Measurements from ENCODE around the gene FABP3. TPM values are rescaled to one million over a fixed set of nuclear protein-coding genes. Genes with fewer than 3 reads are reported as not detected.
A peak's percentile ranks its signal among the peaks of the same experiment; 100 is the strongest.

Gene FABP3
- polyA plus RNA-seq, 3 donors, result not detected

DNA sequence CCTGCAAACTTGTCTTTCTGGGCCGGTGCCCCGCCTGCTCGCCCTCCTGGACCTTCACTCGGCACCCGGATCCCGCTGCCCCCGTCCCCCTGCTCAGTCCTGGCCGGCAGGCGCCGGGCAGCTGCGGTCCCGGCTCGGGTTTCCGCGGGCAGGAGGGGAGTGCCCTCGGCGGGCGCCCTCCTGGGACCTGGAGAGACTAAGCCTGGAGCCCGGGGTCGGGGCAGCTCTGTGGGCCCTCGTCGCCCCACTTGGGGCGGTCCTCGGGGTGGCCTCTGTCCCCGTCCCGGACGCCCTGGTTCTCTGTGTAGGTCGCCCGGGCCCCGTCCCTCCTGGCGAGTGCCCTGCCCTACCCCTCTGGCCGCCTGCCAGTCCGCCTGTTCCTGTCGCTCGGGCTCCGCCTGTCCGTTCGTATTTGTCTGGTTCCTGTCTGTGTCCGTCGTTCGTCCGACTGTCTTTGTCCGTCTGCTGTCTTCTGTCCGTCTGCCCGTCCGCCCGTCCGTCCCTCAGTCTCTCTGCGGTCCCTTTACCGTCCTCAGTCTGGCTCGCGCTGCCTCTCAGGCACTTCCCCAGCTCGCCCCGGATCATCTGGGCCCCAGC lies 40.6 kb upstream of the FABP3 start:
- Mint-ChIP-seq H3K4me1 (peaks cover 19% of the 10 kb centered on the region), H3K9me3 (peaks cover 0 to 10% (median 4%) of the 10 kb centered on the region in 7 donors), H3K27ac (peak overlapping the region in 5 of 7 donors; percentile 27 to 81 (median 61)), H3K27me3 (ENCODE audit: low read depth in 3 of 3) (peaks cover 49 to 67% (median 64%) of the 10 kb centered on the region in 3 donors), H3K4me3 (peak overlapping the region; percentile 86 to 100), H3K36me3 (peaks cover 4 to 9% of the 10 kb centered on the region in 2 donors)
- Histone ChIP-seq H3K36me3 (replicated peaks in 1 of 2; ENCODE audit: control insufficient read depth in 1 of 2, insufficient read depth in 2 of 2, low read length in 2 of 2) (no peaks in the 10 kb centered on the region), H3K4me3 (replicated peaks in 1 of 3; ENCODE audit: low read depth in 2 of 3, low read length in 3 of 3) (peak overlapping the region; percentile 47 to 85 (median 72)), H3K79me2 (ENCODE audit: insufficient read depth, low read length) (no peaks in the 10 kb centered on the region), H4K20me1 (ENCODE audit: insufficient read depth, low read length) (peaks cover 9% of the 10 kb centered on the region), H3K4me1 (ENCODE audit: control insufficient read depth in 1 of 2, insufficient read depth in 2 of 2, low read length in 2 of 2) (peaks cover 10 to 11% of the 10 kb centered on the region in 2 donors), H3K9ac (ENCODE audit: insufficient read depth, low read length, poor library complexity, severe bottlenecking) (peak overlapping the region; percentile 75), H2AFZ (ENCODE audit: insufficient read depth, low read depth, low read length, poor library complexity, severe bottlenecking) (peak overlapping the region; percentile 94), H3K9me3 (replicated peaks in 1 of 2; ENCODE audit: control insufficient read depth in 1 of 2, insufficient read depth in 1 of 2, low read length in 2 of 2) (peaks cover 0 to 8% of the 10 kb centered on the region in 2 donors), H3K4me2 (replicated peaks; ENCODE audit: extremely low read depth, low read length, poor library complexity, severe bottlenecking) (peak overlapping the region; percentile 94), H3K27ac (ENCODE audit: low read depth in 1 of 2, low read length in 2 of 2) (peak overlapping the region in 1 of 2 donors; percentile 26), H3K27me3 (ENCODE audit: control insufficient read depth in 2 of 2, insufficient read depth in 2 of 2, low read length in 2 of 2) (peaks cover 21 to 45% of the 10 kb centered on the region in 2 donors)
- TF ChIP-seq, protein P1, sequence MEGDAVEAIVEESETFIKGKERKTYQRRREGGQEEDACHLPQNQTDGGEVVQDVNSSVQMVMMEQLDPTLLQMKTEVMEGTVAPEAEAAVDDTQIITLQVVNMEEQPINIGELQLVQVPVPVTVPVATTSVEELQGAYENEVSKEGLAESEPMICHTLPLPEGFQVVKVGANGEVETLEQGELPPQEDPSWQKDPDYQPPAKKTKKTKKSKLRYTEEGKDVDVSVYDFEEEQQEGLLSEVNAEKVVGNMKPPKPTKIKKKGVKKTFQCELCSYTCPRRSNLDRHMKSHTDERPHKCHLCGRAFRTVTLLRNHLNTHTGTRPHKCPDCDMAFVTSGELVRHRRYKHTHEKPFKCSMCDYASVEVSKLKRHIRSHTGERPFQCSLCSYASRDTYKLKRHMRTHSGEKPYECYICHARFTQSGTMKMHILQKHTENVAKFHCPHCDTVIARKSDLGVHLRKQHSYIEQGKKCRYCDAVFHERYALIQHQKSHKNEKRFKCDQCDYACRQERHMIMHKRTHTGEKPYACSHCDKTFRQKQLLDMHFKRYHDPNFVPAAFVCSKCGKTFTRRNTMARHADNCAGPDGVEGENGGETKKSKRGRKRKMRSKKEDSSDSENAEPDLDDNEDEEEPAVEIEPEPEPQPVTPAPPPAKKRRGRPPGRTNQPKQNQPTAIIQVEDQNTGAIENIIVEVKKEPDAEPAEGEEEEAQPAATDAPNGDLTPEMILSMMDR (IDR thresholded peaks at IDR 0.05), result no peak
- intact Hi-C loops (cut with micrococcal nuclease), result loop anchor here in 1 of 2 donors (10.0 kb wide), 1 partner anchor 229 kb away; no protein-coding TSS in a partner anchor
- WGBS (ENCODE audit: insufficient coverage), result under 1% methylated on average over 54 of the region's 54 CpGs
- peak; percentile 42 to 56 (median 45) for DNase-seq

- TF ChIP-seq, protein P1 (IDR thresholded peaks at IDR 0.05), result no peak
- H3K4me1 Mint-ChIP-seq, result peaks cover 19% of the 10 kb centered on the region
- intact Hi-C loops (cut with micrococcal nuclease), result loop anchor here in 1 of 2 donors (10.0 kb wide), 1 partner anchor 228 kb away; no protein-coding TSS in a partner anchor
- DNase-seq, result no peak
- peak within 1 kb of the TSS; percentile 86 to 100 for H3K4me3 Mint-ChIP-seq
- H3K9me3 Mint-ChIP-seq, result peaks cover 0 to 10% (median 4%) of the 10 kb centered on the region in 7 donors
- H3K4me2 ChIP-seq (replicated peaks; ENCODE audit: extremely low read depth, low read length, poor library complexity, severe bottlenecking), result peak within 1 kb of the TSS; percentile 94
- peaks cover 4 to 9% of the 10 kb centered on the region in 2 donors for H3K36me3 Mint-ChIP-seq
- H3K4me3 ChIP-seq (replicated peaks in 1 of 3; ENCODE audit: low read depth in 2 of 3, low read length in 3 of 3), result peak within 1 kb of the TSS; percentile 47 to 85 (median 72)
- H3K27ac Mint-ChIP-seq, result peak within 1 kb of the TSS in 5 of 7 donors; percentile 27 to 81 (median 61)
- peaks cover 0 to 8% of the 10 kb centered on the region in 2 donors for H3K9me3 ChIP-seq (replicated peaks in 1 of 2; ENCODE audit: control insufficient read depth in 1 of 2, insufficient read depth in 1 of 2, low read length in 2 of 2)
- peaks cover 21 to 45% of the 10 kb centered on the region in 2 donors for H3K27me3 ChIP-seq (ENCODE audit: control insufficient read depth in 2 of 2, insufficient read depth in 2 of 2, low read length in 2 of 2)
- H4K20me1 ChIP-seq (ENCODE audit: insufficient read depth, low read length), result peaks cover 9% of the 10 kb centered on the region
- H3K4me1 ChIP-seq (ENCODE audit: control insufficient read depth in 1 of 2, insufficient read depth in 2 of 2, low read length in 2 of 2), result peaks cover 10 to 11% of the 10 kb centered on the region in 2 donors
- peaks cover 49 to 67% (median 64%) of the 10 kb centered on the region in 3 donors for H3K27me3 Mint-ChIP-seq (ENCODE audit: low read depth in 3 of 3)
- peak within 1 kb of the TSS in 1 of 2 donors; percentile 26 for H3K27ac ChIP-seq (ENCODE audit: low read depth in 1 of 2, low read length in 2 of 2)
- 2% methylated on average over 63 of the region's 63 CpGs for WGBS (ENCODE audit: insufficient coverage)
- no peaks in the 10 kb centered on the region for H3K36me3 ChIP-seq (replicated peaks in 1 of 2; ENCODE audit: control insufficient read depth in 1 of 2, insufficient read depth in 2 of 2, low read length in 2 of 2)
- H2AFZ ChIP-seq (ENCODE audit: insufficient read depth, low read depth, low read length, poor library complexity, severe bottlenecking), result peak within 1 kb of the TSS; percentile 94
- H3K79me2 ChIP-seq (ENCODE audit: insufficient read depth, low read length), result no peaks in the 10 kb centered on the region
- peak within 1 kb of the TSS; percentile 75 for H3K9ac ChIP-seq (ENCODE audit: insufficient read depth, low read length, poor library complexity, severe bottlenecking)
Measured at GRCh38 chr1:31412732-31413404, 40.0 kb upstream of the FABP3 start, which contains the start of gene SERINC2. Gene SERINC2, plus strand, starts transcription at chr1:31413213. Its CDS starts 53 bp downstream, at chr1:31413266.
